HG03460 (cell line): ENCODE data around the gene IL1RAPL2.

Experiments used
- ATAC-seq: cut with Tn5 transposase; IDR thresholded peaks from one replicate; pipeline ENCODE4 v1.9.1; 2021; ENCODE audit not compliant: unreplicated experiment

IL1RAPL2 gene

DNA sequence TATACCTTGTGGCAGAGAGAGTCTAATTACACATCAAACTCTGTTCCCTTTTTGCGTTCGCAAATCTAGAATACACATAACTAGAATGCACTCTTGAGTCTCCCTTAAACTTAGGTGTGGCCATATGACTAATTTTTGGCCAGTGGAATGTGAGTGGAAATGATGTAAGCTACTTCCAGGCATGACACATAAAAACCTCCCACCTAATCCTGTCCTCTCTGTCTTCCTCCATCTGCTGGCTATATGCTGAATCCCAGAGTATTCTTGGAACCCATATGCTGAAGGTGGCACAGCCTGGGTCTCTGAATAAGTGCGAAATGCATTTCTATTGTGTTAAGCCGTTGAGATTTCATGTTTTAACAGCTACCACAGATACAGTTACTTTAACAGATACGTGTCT is 986.4 kb downstream of the IL1RAPL2 start:
- no peak for ATAC-seq

DNA sequence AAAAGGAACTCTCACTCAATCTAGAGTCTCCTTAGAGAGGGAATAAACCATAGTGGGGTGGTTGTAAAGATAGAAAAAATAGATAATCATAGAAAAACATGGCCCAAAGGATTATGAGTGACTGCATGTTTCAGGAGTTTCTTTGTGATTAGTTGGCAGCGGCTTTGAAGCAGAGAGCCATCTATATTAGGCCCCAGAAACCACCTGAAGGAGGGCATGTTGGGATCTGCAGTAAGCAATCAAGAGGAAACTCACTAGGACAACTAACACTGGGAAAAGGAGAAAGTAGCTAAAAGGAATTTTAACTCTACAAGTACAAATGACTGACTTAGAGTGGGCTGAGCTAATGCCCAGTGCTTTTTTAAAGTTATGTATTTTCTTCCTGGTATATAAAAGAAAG is 987.1 kb downstream of the IL1RAPL2 start:
- no peak for ATAC-seq

DNA sequence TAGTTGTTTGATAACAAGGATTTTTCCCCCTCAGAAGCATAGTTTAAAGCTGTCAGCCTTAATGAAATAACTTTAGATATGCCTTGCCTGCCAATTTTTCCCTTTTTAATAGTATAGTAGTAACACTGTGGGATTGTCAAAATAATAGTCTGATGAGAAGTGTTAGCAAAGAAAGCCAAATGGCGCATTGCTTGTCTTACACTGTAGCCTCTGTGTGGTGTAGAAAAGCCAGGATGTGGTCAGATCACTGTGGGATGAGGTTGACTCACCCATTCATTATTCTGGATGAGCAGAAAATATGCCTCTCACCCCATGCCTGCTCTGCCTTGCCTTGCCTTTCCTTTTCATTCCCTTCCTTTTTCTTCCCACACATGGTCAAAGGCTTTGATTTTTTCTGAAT is 998.5 kb downstream of the IL1RAPL2 start:
- no peak for ATAC-seq

DNA sequence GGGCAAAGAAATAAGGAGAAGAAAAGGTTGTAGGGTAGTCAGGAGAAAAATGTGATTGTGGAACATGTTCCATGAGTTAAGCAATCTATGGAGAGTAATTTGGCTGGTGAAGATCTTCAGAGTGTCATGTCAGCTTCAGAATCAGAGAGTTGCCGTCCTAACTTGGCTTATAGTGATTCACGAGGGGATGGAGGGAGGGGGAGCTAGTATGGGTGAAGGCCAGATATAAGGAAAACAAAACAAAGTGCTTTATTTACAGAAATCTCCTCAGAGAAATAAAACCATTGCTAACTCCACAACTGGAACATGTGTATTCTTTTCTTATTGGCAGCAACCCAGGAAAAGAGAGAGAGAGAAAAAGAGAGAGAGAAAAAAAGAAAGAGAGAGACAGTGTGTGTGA is 999.9 kb downstream of the IL1RAPL2 start:
- ATAC-seq, result no peak

DNA sequence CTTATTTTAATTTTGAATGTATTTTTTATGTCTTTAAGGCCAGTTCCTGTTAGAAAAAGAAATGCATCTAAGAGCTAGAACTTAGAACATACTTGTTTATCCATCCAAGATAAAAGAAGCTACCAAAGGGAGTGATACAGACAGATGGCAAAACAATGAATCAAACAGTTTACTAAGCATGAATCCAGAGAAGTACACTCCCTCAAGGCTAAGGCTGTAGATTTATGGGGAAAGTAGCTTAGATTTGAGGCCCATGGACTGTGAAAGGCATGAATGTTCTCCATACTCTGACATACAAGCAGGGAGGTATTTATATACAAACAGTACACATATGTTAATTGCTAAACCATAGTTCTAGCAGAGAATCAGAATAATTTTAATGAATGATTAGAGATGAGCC is 1001.1 kb downstream of the IL1RAPL2 start:
- no peak for ATAC-seq

DNA sequence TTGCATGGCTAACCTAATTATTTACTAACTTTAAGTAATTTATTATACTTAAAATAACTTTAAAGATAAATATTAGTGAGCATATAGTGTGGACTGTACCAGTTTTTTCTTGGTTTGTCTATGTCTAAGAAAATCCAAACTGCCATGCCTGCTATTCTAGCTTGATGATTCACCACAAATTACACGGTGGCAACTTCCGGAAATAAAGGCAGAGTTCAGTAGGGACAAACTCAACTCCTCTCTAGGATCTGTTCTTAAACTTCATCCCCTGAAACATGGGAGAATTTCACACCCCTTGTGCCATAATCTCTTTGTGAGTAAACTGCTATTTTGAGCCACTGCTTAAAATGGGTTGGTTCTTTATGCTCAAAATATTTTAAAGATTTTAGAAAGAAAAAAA is 1042.7 kb downstream of the IL1RAPL2 start:
- ATAC-seq, result no peak

DNA sequence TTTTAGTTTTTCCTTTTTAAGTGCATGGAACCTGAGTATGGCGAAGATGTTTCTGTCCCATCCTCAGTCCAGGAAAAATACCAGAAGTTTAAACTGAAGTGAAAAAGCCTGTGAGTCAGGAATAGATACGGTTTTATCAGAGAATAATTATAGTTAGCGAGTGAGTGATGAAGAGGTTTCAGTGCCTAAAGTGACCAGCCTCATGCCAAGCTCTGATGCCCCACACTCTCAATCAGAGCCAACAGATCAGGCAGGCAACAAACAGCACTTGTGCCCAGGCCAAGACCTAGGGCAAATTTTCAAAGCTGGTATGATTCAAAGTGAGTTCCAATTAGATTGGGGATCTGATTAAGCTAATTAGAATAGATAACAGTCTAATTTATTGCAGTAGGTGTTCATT is 1043.5 kb downstream of the IL1RAPL2 start:
- ATAC-seq, result no peak

DNA sequence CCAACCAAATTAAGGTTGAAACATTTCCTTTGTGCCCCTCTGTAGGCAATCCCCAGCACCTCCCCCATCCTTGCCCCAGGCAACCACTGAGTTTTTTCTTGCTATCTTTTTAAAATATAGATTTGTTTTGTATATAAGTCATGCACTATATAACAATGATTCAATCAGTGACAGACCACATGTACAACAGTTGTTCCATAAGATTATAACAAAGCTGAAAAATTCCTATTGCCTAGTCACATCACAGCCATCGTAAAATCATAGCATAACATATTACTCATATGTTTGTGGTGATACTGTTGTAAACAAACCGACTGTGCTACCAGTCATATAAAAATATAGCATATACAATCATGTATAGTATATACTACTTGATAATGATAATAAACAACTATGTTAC is 1044.4 kb downstream of the IL1RAPL2 start:
- no peak for ATAC-seq

DNA sequence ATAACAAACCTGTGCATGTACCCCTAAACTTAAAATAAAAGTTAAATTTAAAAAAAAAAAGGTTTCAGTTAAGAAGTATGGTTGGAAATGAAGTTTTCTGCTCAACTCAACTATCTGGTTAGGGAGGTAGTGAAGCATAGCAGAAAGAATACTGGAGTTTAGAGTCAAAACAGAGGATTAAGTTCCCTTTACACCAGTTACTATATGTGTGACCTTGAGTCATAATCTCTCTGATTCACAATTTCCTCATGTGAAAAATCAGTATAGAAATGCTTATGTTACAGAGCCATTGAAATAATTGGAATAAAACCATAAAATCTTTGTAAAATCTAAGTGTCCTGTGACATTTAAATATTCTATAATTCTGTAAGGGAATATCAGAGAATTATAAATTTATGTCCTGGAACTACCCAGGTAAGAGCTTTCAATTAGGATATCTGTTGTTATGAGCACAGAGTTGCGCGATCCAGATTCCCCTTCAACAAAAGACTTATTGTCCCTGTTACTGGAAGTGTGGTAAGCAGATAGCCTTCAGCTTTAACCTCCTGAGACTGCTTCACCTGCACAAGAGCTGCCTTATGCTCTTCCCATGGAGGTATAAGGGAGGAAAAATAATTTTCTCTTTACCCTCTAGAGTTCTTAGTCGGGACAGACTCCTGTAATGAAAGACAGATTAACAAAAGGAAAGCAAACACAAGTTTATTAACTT is 1052.5 kb downstream of the IL1RAPL2 start:
- ATAC-seq, result no peak

DNA sequence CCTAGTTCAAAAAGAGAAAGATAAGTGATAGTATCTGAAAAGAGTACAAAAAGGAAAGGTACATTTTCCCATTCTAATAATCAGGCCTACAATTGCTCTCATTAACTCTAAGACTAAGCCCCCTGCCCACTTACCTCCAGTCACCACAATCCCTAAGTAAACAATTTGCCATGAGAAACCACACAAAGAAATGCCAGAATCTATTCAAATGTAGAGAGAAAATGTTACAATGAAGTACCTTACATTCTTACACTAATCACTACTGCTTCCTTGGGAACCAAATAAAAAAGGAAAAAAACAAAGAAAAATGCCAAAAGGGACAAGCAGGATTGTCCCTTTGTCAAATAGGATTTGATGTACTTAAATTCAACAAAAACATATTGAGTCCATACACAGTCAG is 1068.2 kb downstream of the IL1RAPL2 start:
- no peak for ATAC-seq

DNA sequence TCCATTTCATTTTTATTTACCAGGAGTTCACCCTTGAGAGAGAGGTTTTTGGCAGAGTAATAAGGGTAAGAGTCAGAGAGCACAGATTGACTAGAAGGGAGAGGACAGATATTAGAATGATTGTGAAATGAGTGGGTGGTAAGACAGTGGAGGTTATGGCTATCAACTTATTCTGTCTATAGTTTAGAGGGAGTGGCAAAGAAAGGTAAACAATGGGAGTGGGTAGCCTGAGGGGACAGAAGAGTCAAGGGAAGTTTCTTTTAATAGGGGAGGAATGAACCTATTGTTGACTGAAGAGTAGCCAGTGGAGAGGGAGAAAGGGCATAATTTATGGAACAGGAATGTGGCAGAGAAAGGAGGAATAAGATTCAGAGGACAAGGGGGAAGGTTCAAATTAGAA is 1069.8 kb downstream of the IL1RAPL2 start:
- ATAC-seq, result no peak

DNA sequence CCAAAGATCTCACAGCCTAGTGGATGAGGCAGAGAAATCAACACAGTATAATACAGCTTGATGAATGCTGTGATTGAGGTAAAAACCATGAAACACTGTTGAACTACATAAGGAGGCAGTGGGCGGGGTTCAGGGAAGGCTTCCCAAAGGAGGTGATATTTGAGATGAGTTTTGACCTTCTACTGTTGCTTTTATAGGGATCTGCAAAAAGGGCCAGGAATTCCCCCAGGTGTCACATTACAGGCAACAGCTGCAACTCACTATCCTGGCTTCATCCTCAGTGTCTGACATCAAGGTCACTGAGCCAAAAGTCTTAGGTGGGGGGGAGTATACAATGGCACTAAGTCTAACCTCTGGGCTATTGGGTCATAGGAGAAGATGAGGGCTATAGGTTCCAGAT is 1070.7 kb downstream of the IL1RAPL2 start:
- no peak for ATAC-seq

DNA sequence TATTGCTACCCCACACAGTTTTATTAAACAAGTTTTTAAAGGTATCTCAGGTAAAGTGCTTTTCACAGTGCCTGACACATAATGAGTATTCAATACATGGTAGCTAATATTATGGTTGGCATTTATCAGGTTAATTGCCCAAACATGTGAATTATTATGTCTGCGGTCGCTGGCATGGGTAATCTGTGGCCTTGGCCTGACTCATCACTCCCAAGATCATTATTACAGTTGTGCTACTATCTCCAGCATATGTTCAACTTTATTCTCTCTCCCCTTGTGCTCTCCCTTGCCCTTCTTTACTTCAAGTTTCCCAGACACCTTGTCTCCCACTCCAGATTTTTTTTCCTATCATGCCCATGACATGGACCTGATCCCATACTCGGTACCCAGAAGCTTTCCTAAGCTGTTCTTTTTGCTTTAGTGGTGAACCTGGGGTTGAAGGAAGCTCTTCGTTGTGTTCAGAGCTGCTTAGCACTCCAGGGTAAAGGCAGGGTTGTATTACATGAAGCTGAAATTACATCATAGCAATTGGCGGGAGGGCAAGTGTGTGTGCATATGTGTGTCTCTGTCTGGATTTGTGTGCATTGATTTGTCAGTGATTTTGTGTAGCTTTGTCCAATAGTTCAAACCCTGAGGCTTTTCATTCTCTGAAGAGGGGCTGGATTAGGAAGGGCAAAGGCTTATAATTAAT is 1079.8 kb downstream of the IL1RAPL2 start:
- ATAC-seq, result no peak

DNA sequence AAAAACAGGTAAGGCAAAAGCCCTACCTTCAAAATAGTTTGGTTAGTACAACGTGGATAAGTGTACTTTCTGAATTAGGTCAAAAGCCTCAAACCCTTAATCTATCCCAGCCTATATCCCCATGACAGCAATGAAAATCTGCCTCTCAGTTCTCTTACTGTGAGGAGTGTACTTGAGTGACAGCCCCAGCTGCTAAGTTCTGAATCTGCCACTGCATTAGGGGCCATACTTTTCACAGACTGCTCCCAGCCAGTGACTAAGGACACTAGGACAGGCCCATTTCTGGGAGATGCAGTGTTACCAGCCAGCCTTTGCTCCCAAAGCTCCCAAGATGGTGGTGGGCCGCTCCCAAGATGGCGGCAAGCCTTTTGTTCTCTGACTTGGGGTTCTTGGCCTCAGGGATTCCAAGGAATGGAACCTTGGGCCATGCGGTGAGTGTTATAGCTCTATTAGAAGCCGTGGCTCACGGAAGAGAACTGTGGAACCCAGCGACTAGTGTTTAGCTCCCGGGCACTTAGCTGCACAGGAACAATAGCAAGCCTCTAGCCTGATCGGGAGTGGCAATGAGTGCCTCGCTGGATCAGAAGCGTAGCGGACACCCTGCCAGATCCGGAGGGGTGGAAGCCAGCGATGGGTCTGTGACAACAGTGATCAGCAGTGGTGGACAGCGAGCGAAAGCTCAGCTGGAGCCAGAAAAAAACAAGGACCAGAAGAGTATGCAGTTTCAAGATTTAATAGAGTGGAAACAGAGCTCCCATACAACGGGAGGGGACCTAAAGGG is 1080.8 kb downstream of the IL1RAPL2 start:
- ATAC-seq, result no peak

DNA sequence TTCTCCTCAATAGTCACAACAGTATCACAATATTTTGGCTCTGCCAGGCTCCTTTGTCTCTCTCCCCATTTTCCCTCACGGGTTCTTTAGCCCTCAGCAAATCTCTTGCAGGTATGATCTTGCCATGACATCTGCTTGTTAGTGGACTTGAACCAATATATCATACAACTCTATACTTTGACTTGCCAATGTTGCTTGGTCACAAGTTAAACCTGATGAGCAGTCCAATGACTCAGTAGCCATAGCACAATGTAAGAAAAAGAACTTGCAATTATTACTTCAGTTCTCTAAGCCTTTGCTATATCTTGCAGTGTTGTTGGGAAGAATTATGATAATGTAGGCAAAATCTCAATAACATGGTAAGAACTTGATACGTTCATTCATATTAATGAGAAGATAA is 1081.8 kb downstream of the IL1RAPL2 start:
- ATAC-seq, result no peak

DNA sequence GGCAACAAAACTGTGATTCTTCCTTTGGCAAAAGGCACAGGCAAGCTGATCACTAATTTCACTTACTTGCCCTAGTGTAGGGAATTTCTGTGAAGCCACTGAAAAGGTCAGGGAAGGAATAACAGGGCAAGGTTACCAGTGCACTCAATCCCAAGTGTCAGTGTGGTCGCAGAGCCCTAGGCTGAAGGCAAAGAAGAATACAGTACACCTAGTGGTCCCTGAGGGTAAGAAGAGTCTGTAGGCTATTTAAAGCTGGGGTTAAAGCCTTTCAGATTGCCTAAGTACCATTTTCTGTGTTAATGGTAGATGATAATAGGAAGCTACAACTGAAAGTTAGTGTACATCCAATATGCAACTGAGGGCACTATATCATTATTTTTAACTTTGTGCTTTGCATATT is 1082.7 kb downstream of the IL1RAPL2 start:
- no peak for ATAC-seq

DNA sequence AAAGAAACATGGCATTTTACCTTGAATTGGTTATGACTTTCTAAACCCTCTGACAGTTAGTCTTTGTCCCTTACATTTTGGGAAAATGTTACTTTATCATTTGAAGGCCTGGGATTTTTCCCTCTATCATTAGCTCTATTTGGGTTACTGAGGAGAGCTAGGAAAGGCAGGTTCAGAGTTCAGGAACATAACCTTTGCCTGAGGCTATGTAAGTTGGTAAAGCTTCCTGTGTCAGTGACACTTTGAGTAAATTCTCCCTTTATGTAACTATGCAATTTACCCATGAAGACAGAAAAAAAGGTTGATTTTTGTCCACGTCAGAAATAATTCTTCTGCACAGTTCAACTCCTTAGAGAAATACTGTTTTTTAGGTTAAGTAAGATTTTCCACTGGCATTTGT is 1084.6 kb downstream of the IL1RAPL2 start:
- ATAC-seq, result no peak

DNA sequence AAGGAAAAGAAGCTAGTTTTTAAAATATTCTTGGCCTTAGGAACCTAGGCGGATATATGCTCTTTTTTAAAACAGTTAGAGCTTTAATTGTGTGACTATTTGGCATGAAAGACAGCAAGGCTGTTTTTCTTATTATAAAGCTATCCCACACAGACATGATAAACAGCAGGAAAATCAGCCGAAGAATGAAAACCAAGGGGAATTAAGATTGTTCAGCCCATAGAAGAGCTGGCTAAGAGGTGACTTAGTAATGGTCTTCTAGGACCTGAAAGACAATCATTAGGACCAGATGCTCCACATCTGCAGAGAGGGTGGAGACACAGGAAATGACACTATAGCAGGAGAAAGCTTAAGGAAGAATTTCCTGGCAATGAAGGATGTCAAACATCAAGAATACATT is 1085.0 kb downstream of the IL1RAPL2 start:
- no peak for ATAC-seq

DNA sequence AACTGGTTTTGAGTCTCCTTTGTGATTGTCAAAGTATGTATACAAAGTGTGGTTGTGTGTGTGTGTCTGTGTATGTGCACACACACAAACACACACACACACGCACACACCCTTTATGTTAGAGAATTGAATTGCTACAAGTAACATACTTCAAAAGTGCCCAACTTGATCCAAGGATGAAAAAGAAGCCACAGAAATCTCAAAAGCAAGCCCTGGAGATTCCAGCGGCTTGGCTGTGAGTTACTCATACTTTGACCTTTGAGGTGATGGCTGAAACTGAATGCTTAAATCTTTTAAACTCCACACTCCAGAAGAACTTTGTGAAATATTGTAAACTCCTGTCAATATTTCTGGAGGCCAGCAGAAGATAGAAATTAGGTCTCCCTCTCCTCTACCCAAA is 1087.9 kb downstream of the IL1RAPL2 start:
- ATAC-seq, result no peak

DNA sequence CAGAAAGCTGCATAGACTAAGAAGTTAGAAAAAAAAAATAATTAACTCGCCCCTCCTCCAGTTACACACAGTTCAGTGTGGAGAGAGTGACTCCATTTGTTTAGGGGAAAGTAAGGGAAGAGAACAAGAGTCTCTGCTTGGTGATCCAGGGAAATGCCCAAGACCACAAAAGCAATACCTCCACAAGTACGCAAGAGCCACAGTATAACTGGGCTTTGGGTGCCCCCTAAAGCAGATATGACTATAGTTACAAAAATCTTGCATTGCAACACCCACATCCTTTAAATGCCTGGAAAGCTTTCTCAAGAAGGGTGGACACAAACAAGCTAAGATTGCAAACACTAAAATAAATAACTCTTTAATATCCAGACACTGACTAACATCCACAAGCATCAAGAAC is 1092.1 kb downstream of the IL1RAPL2 start:
- ATAC-seq, result no peak

DNA sequence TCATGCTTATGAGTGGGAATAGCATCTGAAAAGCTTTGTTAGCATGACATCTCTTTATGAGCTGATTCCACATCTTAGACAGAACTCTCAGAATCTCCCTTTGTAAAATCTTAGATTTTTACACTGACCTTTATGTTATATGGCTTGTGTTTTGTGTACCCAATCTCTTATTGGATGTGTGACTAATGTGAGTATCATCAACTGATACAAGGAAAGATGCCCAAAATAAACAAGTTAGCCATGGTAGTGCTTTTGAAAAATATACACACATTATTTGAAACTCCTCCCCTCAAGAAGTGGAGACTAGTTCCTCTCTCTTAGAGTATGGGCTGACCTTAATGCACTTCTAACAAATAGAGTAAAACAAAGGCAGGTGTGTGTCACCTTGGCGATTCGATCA is 1096.2 kb downstream of the IL1RAPL2 start:
- ATAC-seq, result no peak

DNA sequence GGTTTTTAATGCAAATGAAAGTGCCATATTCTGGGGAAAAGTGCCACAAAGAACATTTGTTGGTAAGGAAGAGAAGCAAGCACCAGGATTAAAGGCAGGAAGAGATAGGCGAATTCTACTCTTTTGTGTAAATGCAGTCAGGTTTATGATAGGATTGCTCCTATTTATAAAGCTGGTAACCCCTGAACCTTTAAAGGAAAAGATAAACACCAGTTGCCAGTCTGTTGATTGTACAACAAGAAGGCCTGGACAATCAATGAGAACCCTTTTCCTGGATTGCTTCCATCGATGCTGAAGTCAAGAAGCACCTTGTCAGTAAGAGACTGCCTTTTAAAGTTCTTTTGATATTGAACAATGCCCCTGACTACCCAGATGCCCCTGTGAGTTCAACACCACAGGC is 1098.2 kb downstream of the IL1RAPL2 start:
- no peak for ATAC-seq
